ENCODE results near the gene MIDN.
"Not testable (repeated sequence)": the region's sequence is repeated elsewhere in the genome, so short reads cannot be mapped to it uniquely, and the experiment has no call there.

The MIDN gene

DNA sequence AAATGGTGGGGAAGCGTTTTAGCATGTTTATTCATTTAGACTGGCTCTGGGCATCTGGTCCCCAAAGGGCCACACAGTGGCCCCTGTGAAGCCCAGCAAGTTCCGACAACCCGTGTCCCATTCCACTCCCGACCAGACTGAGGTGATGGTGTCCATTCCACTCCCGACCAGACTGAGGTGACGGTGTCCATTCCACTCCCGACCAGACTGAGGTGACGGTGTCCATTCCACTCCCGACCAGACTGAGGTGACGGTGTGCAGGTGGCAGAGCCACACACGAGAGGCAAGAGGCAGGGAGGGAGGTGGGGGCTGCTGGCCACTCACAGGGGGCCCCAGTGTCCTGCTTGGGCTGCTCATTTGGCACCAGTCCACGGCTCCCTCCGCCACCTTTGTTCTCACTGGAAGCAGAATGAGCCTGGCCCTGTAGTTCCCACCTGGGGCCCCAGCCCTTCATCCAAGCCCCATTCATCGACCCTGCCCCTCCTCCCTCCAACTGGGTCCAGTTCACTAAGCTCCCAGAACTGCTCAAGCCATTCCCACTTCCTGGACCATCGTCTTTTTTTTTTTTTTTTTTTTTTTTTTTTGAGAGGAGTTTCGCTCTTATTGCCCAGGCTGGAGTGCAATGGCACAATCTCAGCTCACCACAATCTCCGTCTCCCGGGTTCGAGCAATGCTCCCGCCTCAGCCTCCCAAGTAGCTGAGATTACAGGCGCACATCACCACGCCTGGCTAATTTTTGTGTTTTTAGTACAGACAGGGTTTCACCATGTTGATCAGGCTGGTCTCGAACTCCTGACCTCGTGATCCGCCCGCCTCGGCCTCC is 1.9 kb upstream of the MIDN start:
- not testable (repeated sequence) for DNase-seq (ENCODE audit: low spot score)

DNA sequence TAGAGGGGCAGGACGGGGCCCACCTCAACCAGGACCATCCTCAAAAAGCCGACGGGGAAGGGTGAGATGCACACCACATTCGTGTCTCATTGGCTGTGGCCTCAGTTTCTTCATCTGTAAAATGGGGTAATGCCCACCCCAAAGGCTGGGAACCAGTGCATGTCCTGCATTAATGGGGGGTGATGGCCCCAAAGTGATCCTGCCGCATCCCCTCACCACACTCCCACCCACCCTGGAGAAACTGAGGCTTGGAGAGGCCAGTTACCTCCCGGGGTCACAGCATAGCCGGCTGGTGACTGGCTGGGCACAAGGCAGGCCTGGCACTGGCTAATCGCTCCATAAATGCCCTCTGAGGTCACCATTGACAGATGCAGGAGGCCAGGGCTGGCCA is 640 bp upstream of the MIDN start:
- no peak for DNase-seq (ENCODE audit: low spot score)

DNA sequence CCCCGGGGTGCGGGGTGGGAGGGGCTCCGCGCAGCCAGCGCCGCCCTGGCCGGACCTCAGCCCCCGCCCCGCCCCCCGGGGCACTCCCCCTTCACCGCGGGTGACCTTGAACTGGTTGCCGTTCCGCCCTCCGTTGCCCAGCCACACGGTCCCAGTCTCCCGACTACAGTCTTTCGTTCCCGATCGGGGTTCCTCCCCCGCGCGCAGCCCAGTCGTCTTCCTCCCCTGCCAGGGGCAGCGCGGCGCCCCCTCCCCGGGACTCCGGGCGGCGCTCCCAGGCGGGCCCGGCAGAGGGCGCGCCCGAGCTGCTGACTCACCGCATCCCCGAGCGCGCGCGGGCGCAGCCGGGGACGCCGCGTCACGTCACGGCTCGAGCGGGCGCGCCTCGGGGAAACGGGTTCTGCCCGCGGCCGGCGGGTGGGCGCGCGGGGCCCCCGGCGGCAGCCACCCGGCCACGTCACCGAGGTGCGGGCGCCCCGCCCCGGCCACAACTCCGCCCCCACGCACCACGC is 459 bp downstream of the MIDN start:
- DNase-seq (ENCODE audit: low spot score): no peak

DNA sequence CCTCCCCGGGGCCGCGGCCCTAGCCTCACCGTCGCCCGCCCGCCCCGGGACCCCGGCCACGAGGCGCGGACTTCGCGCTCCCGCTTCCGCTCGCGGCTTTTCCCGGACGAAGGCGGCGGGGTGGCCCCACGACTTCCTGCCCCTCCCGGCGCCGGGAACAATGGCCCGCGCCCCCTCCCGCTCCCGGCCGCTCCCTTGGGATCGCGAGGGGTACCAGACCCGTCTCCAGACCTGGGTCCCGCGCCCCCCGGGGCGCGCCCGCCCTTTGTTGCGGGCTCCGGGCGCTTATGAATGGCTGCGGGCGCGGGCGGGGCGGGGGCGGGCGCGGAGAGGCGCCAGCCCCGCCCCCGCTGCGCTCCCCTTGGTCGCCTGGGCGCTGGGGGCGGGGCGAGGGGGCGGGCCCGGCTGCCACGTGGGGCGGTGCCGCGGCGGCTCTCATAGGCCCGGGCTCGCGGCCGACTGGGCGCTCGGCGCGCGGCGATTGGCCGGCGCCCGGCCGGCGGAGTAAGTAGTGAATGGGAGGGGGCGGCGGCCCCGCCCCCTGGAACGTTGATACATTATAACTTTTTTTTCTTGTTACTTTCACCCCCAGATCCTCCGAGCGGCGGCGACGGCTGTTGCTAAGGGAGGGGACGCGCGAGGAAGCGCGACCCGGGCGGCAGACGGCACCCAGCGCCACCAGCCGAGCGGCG is 1.1 kb downstream of the MIDN start:
- DNase-seq (ENCODE audit: low spot score): peak; percentile 95

GRCh38 chr19:1249990-1250436 is 1.6 kb downstream of the MIDN start:
- DNase-seq (ENCODE audit: low spot score): no peak

DNA sequence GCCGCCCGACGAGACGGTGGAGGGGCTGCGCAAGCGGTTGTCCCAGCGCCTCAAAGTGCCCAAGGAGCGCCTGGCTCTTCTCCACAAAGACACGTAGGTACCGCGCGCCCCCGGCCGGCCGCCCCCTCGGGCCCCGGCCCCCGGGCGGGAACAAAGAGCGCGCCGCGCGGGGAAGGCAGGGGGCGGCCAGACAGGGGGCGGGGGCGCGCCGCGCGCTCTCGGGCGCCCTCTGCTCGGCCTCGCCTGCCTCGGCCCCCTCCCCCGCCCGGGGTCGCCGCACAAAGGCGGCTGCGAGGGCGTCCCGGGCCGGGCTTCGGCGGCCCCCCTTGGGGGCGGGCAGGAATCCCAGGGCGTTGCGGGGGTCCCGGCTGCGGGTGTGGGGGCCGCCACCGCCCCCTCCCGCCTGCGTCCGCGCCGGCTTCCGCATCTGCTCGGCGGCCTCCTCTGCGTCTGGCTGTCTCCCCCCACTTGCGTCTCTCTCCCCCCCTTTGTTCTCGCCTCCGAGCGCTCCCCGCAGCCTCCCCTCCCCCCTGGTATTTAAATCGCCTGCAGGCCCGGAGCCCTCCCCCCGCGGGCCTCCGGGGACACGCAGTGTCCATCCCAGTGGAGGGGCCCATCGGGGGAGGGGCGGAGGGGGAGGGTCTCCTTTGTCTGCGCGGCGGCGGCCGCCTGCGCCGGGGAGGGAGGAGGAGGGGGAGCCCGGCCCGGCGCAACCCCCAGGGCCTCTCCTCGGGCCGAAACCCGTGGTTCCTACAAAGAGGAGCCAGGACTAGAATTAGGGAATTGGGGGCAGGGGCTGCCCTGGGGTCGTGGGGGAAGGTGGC is 2.3 kb downstream of the MIDN start:
- DNase-seq (ENCODE audit: low spot score): peak; percentile 84

- no peak for DNase-seq (ENCODE audit: low spot score)
These were observed 3.2 kb downstream of the MIDN start for GRCh38 chr19:1251330-1252220.

- DNase-seq (ENCODE audit: low spot score): peak; percentile 91
These were observed 3.9 kb downstream of the MIDN start for GRCh38 chr19:1252221-1252820.

GRCh38 chr19:1252821-1253513 is 4.6 kb downstream of the MIDN start:
- peak; percentile 95 for DNase-seq (ENCODE audit: low spot score)

DNA sequence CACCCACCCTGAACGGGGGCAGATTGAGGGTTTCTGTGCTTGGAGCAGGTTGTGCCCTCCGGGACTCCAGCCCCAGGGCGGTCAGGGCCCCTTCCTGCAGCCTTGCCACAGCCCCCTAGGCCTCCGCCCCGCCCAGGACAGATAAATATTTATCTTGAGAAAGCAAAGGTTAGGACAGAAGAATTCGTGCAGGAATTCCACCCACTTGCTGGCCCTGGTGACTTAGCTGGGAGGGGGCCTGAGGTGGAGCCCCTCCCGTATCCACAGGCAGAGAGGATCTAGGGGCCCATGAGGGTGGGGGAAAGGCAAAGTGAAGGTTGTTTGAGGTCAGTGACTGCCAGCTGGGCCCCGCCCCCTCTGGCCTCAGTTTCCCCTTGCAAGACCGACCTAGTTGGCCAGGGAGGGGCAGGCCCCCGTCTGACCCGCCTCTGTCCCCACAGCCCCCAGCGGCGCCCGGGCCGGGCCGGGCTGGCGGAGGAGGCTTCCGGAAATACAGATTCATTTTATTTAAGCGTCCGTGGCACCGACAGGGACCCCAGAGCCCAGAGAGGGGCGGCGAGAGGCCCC is 5.2 kb downstream of the MIDN start:
- no peak for DNase-seq (ENCODE audit: low spot score)

- DNase-seq (ENCODE audit: low spot score): no peak
These were observed 5.7 kb downstream of the MIDN start for GRCh38 chr19:1254081-1254527.

DNA sequence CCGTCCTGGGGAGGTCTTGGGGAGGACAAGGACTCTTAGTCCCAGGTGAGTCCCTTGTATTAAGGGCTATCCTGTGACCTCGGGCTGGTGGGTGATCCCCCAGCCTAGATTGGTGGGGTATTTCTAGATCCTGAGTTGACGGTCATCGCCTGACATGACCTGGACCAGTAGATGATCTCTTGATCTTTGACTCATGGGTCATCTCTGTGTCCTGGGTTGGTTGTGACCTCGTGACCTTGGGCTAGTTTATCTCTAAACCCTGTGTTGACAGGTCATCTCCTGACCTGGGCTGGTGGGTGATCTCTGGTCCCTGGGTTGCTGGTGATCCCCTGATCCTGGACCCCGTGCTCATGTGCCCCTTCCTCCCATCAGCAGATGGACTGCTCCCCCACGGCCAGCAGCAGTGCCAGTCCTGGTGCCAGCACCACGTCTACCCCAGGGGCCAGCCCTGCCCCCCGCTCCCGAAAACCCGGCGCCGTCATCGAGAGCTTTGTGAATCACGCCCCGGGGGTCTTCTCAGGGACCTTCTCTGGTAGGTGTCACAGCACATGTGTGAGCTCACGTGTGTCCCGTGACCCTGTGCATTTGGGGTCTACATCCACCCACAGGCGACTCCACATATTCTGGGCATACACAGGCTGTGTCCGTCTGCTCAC is 6.3 kb downstream of the MIDN start:
- DNase-seq (ENCODE audit: low spot score): no peak

- DNase-seq (ENCODE audit: low spot score): peak; percentile 94
These were observed 7.1 kb downstream of the MIDN start for GRCh38 chr19:1255186-1256161.

GRCh38 chr19:1256646-1257474 is 8.5 kb downstream of the MIDN start:
- no peak for DNase-seq (ENCODE audit: low spot score)

GRCh38 chr19:1257475-1258162 is 9.2 kb downstream of the MIDN start:
- DNase-seq (ENCODE audit: low spot score): no peak

- DNase-seq (ENCODE audit: low spot score): no peak
These were observed 9.7 kb downstream of the MIDN start for GRCh38 chr19:1258163-1258492.
